Fibroblast of lung (primary cell): Measurements from ENCODE around the gene ZXDC.

Source experiments
- CTCF ChIP-seq, 2 donors: IDR thresholded peaks in 1 of 2; conservative IDR thresholded peaks in 1 of 2; 1 replicate in 1 of 2; 2 replicates in 1 of 2; pipeline ENCODE4 v1.5.1; 2011 to 2012; ENCODE audit warnings: low read length in 2 of 2, control low read depth in 1 of 2, inconsistent platforms in 1 of 2, low read depth in 1 of 2, mild to moderate bottlenecking in 1 of 2
- EZH2 ChIP-seq: IDR thresholded peaks from 2 replicates; pipeline ENCODE4 v1.5.1; 2012; ENCODE audit warnings: low read length, control low read depth, mild to moderate bottlenecking; ENCODE audit errors: missing control alignments

DNA sequence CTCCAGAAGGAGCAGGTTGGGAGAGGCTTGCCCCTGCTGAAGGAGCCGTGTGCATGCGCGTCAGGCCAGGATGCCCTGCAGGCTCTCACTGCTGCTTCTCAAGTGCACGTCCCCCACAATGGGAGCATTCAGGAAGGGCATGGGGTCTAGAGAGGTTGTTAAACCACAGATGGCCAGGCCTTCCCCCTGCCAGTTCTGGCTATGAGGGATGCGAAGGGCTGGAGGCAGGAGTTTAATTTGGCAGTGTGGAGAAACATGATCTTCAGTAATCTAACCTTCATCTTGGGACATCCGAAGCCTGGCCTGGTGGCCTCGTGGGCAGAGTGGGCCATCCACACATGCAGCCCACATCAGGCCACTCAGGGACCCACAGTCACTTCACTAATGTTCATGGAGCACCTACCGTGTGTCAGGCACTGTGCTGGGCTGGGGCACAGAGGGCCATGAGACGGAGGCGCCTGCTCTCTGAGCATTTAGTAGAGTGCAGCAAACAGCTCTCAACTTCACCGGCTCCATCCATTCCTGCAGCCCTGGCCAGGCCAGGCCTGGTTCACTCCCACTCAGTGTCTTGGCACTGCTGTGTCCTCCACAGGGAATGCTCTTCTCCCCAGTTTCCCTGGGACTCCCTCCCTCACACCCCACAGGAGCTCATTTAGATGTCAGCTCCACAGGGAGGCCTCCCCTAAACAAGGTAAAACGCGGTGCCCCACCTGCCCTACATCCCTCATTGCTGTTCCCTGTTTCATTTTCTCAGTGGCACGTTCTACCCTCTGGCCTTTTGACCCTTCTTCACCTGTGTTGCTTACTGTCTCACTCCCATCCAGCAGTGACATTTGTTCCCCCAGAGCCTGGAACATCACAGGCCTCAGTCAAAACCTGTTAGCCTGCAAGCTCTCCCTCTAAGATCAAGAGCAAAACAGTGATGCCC is 77.0 kb downstream of the ZXDC start:
- TF ChIP-seq CTCF (conservative IDR thresholded peaks at IDR 0.05 in 1 of 2, IDR thresholded peaks at IDR 0.05 in 1 of 2; ENCODE audit: low read depth in 1 of 2, low read length in 2 of 2) (no peak), EZH2 (no peak)
